Mesendoderm (in vitro differentiated cells): Measurements from ENCODE around the gene RALGPS2.

ENCODE experiments used
- DNase-seq: peaks from one replicate; pipeline ENCODE4 v3.0.0; 2013
- H2AK5ac ChIP-seq: 2 replicates; pipeline ENCODE4 v1.6.1; 2013; ENCODE audit warnings: low read length, inconsistent platforms
- H2BK120ac ChIP-seq: 2 replicates; pipeline ENCODE4 v1.6.1; 2013; ENCODE audit warnings: low read depth, mild to moderate bottlenecking, low read length, moderate library complexity, mixed read lengths
- H2BK15ac ChIP-seq: replicated peaks from 2 replicates; pipeline ENCODE4 v1.6.1; 2013; ENCODE audit warnings: low read depth, mild to moderate bottlenecking, moderate library complexity
- H2BK5ac ChIP-seq: 2 replicates; pipeline ENCODE4 v1.6.1; 2013; ENCODE audit warnings: low read length, inconsistent platforms
- H3K18ac ChIP-seq: 2 replicates; pipeline ENCODE4 v1.6.1; 2013; ENCODE audit warnings: mild to moderate bottlenecking, low read length, mixed read lengths
- H3K23ac ChIP-seq: one replicate; pipeline ENCODE4 v1.6.1; 2013; ENCODE audit warnings: low read length
- H3K27ac ChIP-seq: 2 replicates; pipeline ENCODE4 v1.5.1; 2013; ENCODE audit warnings: low read depth, mild to moderate bottlenecking, inconsistent platforms, low read length, moderate library complexity
- H3K27me3 ChIP-seq: 2 replicates; pipeline ENCODE4 v1.6.1; 2013; ENCODE audit warnings: low read length, control low read depth, mild to moderate bottlenecking, inconsistent platforms; ENCODE audit not compliant: insufficient read depth, poor library complexity
- H3K36me3 ChIP-seq: 2 replicates; pipeline ENCODE4 v1.6.1; 2013; ENCODE audit warnings: low read length, inconsistent platforms; ENCODE audit not compliant: control insufficient read depth, insufficient read depth
- H3K4ac ChIP-seq: one replicate; pipeline ENCODE4 v1.6.1; 2013; ENCODE audit warnings: low read depth, mild to moderate bottlenecking, low read length, moderate library complexity
- H3K4me1 ChIP-seq: 2 replicates; pipeline ENCODE4 v1.6.1; 2013; ENCODE audit warnings: low read depth, low read length, inconsistent platforms; ENCODE audit not compliant: control insufficient read depth
- H3K4me2 ChIP-seq: 2 replicates; pipeline ENCODE4 v1.6.1; 2013; ENCODE audit warnings: low read length
- H3K4me3 ChIP-seq: 2 replicates; pipeline ENCODE4 v1.5.1; 2013; ENCODE audit warnings: mild to moderate bottlenecking, low read length
- H3K56ac ChIP-seq: one replicate; pipeline ENCODE4 v1.6.1; 2013; ENCODE audit warnings: low read length
- H3K79me1 ChIP-seq: 2 replicates; pipeline ENCODE4 v1.6.1; 2013; ENCODE audit warnings: low read length, inconsistent platforms
- H3K79me2 ChIP-seq: 2 replicates; pipeline ENCODE4 v1.6.1; 2013; ENCODE audit warnings: mild to moderate bottlenecking, low read length; ENCODE audit not compliant: control insufficient read depth, insufficient read depth
- H3K9ac ChIP-seq: 2 replicates; pipeline ENCODE4 v1.6.1; 2013; ENCODE audit warnings: low read length, inconsistent platforms
- H4K5ac ChIP-seq: one replicate; pipeline ENCODE4 v1.6.1; 2013; ENCODE audit warnings: low read length
- H4K8ac ChIP-seq: one replicate; pipeline ENCODE4 v1.6.1; 2013; ENCODE audit warnings: low read depth, mild to moderate bottlenecking, control low read depth, low read length, moderate library complexity
- WGBS: extraction: QIAGEN DNeasy Blood & Tissue Kit; methylation state at CpG from one replicate; pipeline ENCODE4 v1.1.7; 2013; ENCODE audit warnings: low lambda C conversion rate, missing lambda C conversion rate; ENCODE audit not compliant: insufficient coverage; ENCODE audit errors: extremely low coverage; 5-methylcytosine and 5-hydroxymethylcytosine counted together

The RALGPS2 gene

DNA sequence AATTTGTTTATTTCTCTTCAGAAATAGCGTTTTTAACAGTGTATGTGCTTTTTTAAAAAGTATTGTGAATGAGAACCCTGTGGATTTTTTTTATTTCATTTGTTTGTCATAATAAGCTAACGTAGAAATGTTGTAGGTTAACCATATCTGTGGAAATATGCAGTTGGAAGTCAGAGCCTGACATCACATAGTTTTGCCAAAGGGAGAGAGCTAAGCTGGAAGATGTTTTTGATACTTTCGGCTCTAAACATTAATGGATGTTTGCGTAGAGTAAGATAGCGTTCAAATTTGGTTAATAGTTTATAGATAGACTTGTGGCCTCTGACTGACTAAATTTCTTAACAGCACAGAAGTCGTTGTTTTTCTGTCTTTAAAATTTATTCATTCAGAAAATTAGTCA is 193.3 kb downstream of the RALGPS2 start:
- no peak overlapping the region for H2BK5ac ChIP-seq
- H3K23ac ChIP-seq = no peak overlapping the region
- H3K56ac ChIP-seq = no peak overlapping the region
- H3K27me3 ChIP-seq = no peaks in the 10 kb centered on the region
- no peaks in the 10 kb centered on the region for H3K36me3 ChIP-seq
- H3K18ac ChIP-seq = no peak overlapping the region
- no peak overlapping the region for H3K4me2 ChIP-seq
- WGBS = no CpG with 5 or more reads among the region's 6 CpGs
- no peak overlapping the region for H4K5ac ChIP-seq
- DNase-seq = no peak
- H4K8ac ChIP-seq = no peak overlapping the region
- H3K4ac ChIP-seq = no peak overlapping the region
- H3K79me1 ChIP-seq = no peaks in the 10 kb centered on the region
- H3K79me2 ChIP-seq = no peaks in the 10 kb centered on the region
- no peak overlapping the region for H3K4me3 ChIP-seq
- no peak overlapping the region for H2AK5ac ChIP-seq
- H2BK120ac ChIP-seq = no peak overlapping the region
- no peak overlapping the region for H2BK15ac ChIP-seq
- H3K9ac ChIP-seq = no peak overlapping the region
- no peak overlapping the region for H3K27ac ChIP-seq
- no peaks in the 10 kb centered on the region for H3K4me1 ChIP-seq

- no peak for DNase-seq
- Histone ChIP-seq H3K27me3 (no peaks in the 10 kb centered on the region), H4K8ac (no peak overlapping the region), H3K36me3 (no peaks in the 10 kb centered on the region), H3K9ac (no peak overlapping the region), H3K79me2 (no peaks in the 10 kb centered on the region), H2BK15ac (no peak overlapping the region), H3K4me1 (no peaks in the 10 kb centered on the region), H3K4me3 (no peak overlapping the region), H4K5ac (no peak overlapping the region), H3K79me1 (no peaks in the 10 kb centered on the region), H2BK5ac (no peak overlapping the region), H2AK5ac (no peak overlapping the region), H3K18ac (no peak overlapping the region), H3K23ac (no peak overlapping the region), H2BK120ac (no peak overlapping the region), H3K4me2 (no peak overlapping the region), H3K4ac (no peak overlapping the region), H3K27ac (no peak overlapping the region), H3K56ac (no peak overlapping the region)
- no CpG with 5 or more reads among the region's 2 CpGs for WGBS
Observed at GRCh38 chr1:178918955-178919354, 193.9 kb downstream of the RALGPS2 start.

- no CpG with 5 or more reads among the region's 2 CpGs for WGBS
- no peaks in the 10 kb centered on the region for H3K79me2 ChIP-seq
- no peaks in the 10 kb centered on the region for H3K4me1 ChIP-seq
- H3K27ac ChIP-seq = no peak overlapping the region
- H3K9ac ChIP-seq = no peak overlapping the region
- H3K56ac ChIP-seq = no peak overlapping the region
- no peaks in the 10 kb centered on the region for H3K79me1 ChIP-seq
- no peak overlapping the region for H3K4me2 ChIP-seq
- no peaks in the 10 kb centered on the region for H3K27me3 ChIP-seq
- no peak overlapping the region for H2BK120ac ChIP-seq
- H3K18ac ChIP-seq = no peak overlapping the region
- no peak overlapping the region for H2BK5ac ChIP-seq
- no peak overlapping the region for H3K4ac ChIP-seq
- H2AK5ac ChIP-seq = no peak overlapping the region
- no peak overlapping the region for H4K8ac ChIP-seq
- no peaks in the 10 kb centered on the region for H3K36me3 ChIP-seq
- H3K23ac ChIP-seq = no peak overlapping the region
- no peak overlapping the region for H3K4me3 ChIP-seq
- no peak overlapping the region for H4K5ac ChIP-seq
- no peak overlapping the region for H2BK15ac ChIP-seq
- no peak for DNase-seq
Observed at GRCh38 chr1:178919581-178919980, 194.5 kb downstream of the RALGPS2 start.

DNA sequence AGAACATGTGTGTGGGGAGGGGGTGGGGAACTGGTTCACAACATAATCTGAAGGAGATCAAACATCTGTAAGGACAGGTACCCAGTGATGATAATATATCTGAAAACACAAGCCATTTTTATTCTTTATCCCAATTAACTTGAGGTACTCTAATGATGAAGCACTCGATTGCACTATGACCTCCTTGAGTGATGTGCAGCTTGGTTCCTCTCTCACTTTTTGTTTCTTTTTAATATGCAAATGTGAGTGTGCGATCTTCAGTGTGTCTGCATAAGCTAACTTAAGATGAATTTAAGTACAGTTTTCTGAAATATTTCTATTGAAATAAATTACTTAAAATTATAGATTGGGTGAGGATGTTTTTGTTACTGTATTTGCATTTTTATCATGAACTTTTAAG is 196.5 kb downstream of the RALGPS2 start:
- H3K18ac ChIP-seq = no peak overlapping the region
- no peak overlapping the region for H3K27ac ChIP-seq
- H3K23ac ChIP-seq = no peak overlapping the region
- H2BK15ac ChIP-seq = no peak overlapping the region
- H4K5ac ChIP-seq = no peak overlapping the region
- no peak overlapping the region for H3K4me2 ChIP-seq
- H3K4me1 ChIP-seq = no peaks in the 10 kb centered on the region
- H3K4me3 ChIP-seq = no peak overlapping the region
- no CpG with 5 or more reads among the region's 2 CpGs for WGBS
- no peaks in the 10 kb centered on the region for H3K36me3 ChIP-seq
- H2BK120ac ChIP-seq = no peak overlapping the region
- H3K4ac ChIP-seq = no peak overlapping the region
- no peak overlapping the region for H2BK5ac ChIP-seq
- H3K56ac ChIP-seq = no peak overlapping the region
- H3K27me3 ChIP-seq = no peaks in the 10 kb centered on the region
- H2AK5ac ChIP-seq = no peak overlapping the region
- no peak overlapping the region for H4K8ac ChIP-seq
- no peaks in the 10 kb centered on the region for H3K79me2 ChIP-seq
- no peak for DNase-seq
- H3K9ac ChIP-seq = no peak overlapping the region
- H3K79me1 ChIP-seq = no peaks in the 10 kb centered on the region

- Histone ChIP-seq H3K4me1 (no peaks in the 10 kb centered on the region), H2AK5ac (no peak overlapping the region), H3K27me3 (no peaks in the 10 kb centered on the region), H3K4me3 (no peak overlapping the region), H3K56ac (no peak overlapping the region), H3K27ac (no peak overlapping the region), H2BK120ac (no peak overlapping the region), H3K79me1 (no peaks in the 10 kb centered on the region), H3K23ac (no peak overlapping the region), H4K8ac (no peak overlapping the region), H2BK15ac (no peak overlapping the region), H3K9ac (no peak overlapping the region), H3K18ac (no peak overlapping the region), H3K79me2 (no peaks in the 10 kb centered on the region), H3K4ac (no peak overlapping the region), H3K4me2 (no peak overlapping the region), H2BK5ac (no peak overlapping the region), H3K36me3 (no peaks in the 10 kb centered on the region), H4K5ac (no peak overlapping the region)
- WGBS = no CpG with 5 or more reads among the region's 2 CpGs
- DNase-seq = no peak
Observed at GRCh38 chr1:178923512-178923911, 198.5 kb downstream of the RALGPS2 start.

DNA sequence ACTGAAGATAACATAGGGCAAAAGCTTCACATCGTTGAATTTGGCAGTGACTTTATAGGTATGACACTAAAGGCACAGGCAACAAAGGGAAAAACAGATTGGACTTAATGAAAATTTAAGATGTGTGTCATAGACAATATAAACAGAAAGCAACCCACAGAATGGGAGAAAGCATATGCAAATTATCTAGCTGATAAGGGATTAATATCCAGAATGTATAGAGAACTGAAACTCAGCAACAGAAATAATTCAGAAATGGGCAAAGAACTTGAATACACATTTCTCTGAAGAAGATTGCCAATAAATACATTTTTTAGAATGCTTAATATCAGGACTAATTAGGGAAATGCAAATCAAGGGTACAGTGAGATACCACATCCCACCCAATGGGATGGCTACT is 201.0 kb downstream of the RALGPS2 start:
- H3K36me3 ChIP-seq = no peaks in the 10 kb centered on the region
- no peak overlapping the region for H3K23ac ChIP-seq
- H3K4me3 ChIP-seq = no peak overlapping the region
- no peak overlapping the region for H4K8ac ChIP-seq
- H2AK5ac ChIP-seq = no peak overlapping the region
- no CpG with 5 or more reads among the region's 1 CpG for WGBS
- no peaks in the 10 kb centered on the region for H3K79me1 ChIP-seq
- no peak overlapping the region for H3K27ac ChIP-seq
- H2BK5ac ChIP-seq = no peak overlapping the region
- no peak overlapping the region for H3K4me2 ChIP-seq
- no peaks in the 10 kb centered on the region for H3K27me3 ChIP-seq
- no peak overlapping the region for H3K56ac ChIP-seq
- no peak overlapping the region for H3K4ac ChIP-seq
- no peak overlapping the region for H3K18ac ChIP-seq
- no peaks in the 10 kb centered on the region for H3K79me2 ChIP-seq
- no peak overlapping the region for H2BK15ac ChIP-seq
- no peak overlapping the region for H3K9ac ChIP-seq
- H2BK120ac ChIP-seq = no peak overlapping the region
- no peak for DNase-seq
- H3K4me1 ChIP-seq = no peaks in the 10 kb centered on the region
- no peak overlapping the region for H4K5ac ChIP-seq
